NCI-H2081 treated with DMSO at 0.1 percent for 48 hours (cell line): ENCODE data around the gene VIL1.

Experiments used
- DNase-seq: peaks from one replicate; lab custom pipeline; 2025; lab: John Stamatoyannopoulos, UW

VIL1 gene

GRCh38 chr2:218418717-218419458 is at the start of gene VIL1:
Gene VIL1, plus strand, starts transcription at chr2:218419123. Its CDS starts 4,656 bp downstream, at chr2:218423779.
- no peak for DNase-seq

- peak; percentile 23 for DNase-seq
These were observed 49.6 kb upstream of the VIL1 start for GRCh38 chr2:218369330-218369729.

- DNase-seq = no peak
These were observed 48.4 kb upstream of the VIL1 start for GRCh38 chr2:218370410-218371063.

GRCh38 chr2:218371983-218372350 is 47.0 kb upstream of the VIL1 start:
- no peak for DNase-seq

GRCh38 chr2:218374795-218375194 is 44.1 kb upstream of the VIL1 start:
- DNase-seq = no peak

GRCh38 chr2:218375212-218375611 is 43.7 kb upstream of the VIL1 start:
- no peak for DNase-seq

GRCh38 chr2:218378053-218378452 is 40.9 kb upstream of the VIL1 start:
- DNase-seq = no peak

- DNase-seq = no peak
These were observed 37.0 kb upstream of the VIL1 start, which contains the start of gene SLC11A1 for GRCh38 chr2:218381916-218382366. Gene SLC11A1, plus strand, starts transcription at chr2:218382273. Its CDS starts 96 bp downstream, at chr2:218382369.

GRCh38 chr2:218382785-218383184 is 36.1 kb upstream of the VIL1 start:
- no peak for DNase-seq

GRCh38 chr2:218383892-218384519 is 34.9 kb upstream of the VIL1 start:
- no peak for DNase-seq

- DNase-seq = no peak
These were observed 33.9 kb upstream of the VIL1 start for GRCh38 chr2:218384975-218385374.

GRCh38 chr2:218386505-218387368 is 32.2 kb upstream of the VIL1 start:
- DNase-seq = no peak

- no peak for DNase-seq
These were observed 31.3 kb upstream of the VIL1 start for GRCh38 chr2:218387369-218388194.

- DNase-seq = no peak
These were observed 29.4 kb upstream of the VIL1 start for GRCh38 chr2:218389333-218390150.

GRCh38 chr2:218391202-218391601 is 27.7 kb upstream of the VIL1 start:
- DNase-seq = no peak

- no peak for DNase-seq
These were observed 26.5 kb upstream of the VIL1 start for GRCh38 chr2:218392459-218392858.

- no peak for DNase-seq
These were observed 25.9 kb upstream of the VIL1 start for GRCh38 chr2:218392891-218393462.

GRCh38 chr2:218393750-218394290 is 25.1 kb upstream of the VIL1 start:
- DNase-seq = no peak

GRCh38 chr2:218394298-218395089 is 24.4 kb upstream of the VIL1 start:
- no peak for DNase-seq
